Fibroblast of mammary gland (primary cell): ENCODE measurements around the gene PRPF31.

Experiments used
- DNase-seq: peaks from one replicate; pipeline ENCODE4 v3.0.0-alpha.2; 2010; ENCODE audit warnings: low read depth
- H3K4me3 ChIP-seq: 2 replicates; pipeline ENCODE4 v1.5.1; 2011; ENCODE audit warnings: low read depth, mild to moderate bottlenecking, low read length, moderate library complexity; ENCODE audit not compliant: control insufficient read depth
- TF ChIP-seq, protein P1 (sequence below): conservative IDR thresholded peaks from 2 replicates; pipeline ENCODE4 v1.5.1; 2011; ENCODE audit warnings: low read depth, low read length, inconsistent platforms; ENCODE audit not compliant: control insufficient read depth, insufficient read depth

The PRPF31 gene

DNA sequence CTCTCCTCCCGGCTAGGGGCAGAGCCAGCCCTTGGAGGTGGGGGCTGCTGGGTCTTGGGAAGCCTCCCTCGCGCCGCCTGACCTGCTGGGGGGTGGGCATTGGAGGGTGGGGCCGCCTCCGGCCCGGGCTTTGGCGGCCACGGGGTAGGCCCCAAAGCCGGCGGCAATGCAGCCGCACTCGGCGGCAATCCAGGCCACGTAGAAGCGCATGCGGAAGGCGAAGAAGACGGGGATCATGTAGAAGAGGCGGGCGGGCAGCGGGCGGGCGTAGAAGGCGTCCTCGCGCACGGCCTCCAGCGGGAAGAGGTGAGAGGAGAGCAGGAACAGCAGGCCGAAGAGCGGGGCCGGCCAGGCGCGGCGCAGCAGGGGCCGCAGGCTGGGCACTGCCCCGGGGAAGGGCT is 65.1 kb downstream of the PRPF31 start:
- no peak overlapping the region for H3K4me3 ChIP-seq
- no peak for DNase-seq
- TF ChIP-seq, protein P1, sequence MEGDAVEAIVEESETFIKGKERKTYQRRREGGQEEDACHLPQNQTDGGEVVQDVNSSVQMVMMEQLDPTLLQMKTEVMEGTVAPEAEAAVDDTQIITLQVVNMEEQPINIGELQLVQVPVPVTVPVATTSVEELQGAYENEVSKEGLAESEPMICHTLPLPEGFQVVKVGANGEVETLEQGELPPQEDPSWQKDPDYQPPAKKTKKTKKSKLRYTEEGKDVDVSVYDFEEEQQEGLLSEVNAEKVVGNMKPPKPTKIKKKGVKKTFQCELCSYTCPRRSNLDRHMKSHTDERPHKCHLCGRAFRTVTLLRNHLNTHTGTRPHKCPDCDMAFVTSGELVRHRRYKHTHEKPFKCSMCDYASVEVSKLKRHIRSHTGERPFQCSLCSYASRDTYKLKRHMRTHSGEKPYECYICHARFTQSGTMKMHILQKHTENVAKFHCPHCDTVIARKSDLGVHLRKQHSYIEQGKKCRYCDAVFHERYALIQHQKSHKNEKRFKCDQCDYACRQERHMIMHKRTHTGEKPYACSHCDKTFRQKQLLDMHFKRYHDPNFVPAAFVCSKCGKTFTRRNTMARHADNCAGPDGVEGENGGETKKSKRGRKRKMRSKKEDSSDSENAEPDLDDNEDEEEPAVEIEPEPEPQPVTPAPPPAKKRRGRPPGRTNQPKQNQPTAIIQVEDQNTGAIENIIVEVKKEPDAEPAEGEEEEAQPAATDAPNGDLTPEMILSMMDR: no peak
